ENCODE data around the gene KIF3B. TPM values are rescaled to one million over a fixed set of nuclear protein-coding genes. Genes with fewer than 3 reads are reported as not detected.
"Not testable (repeated sequence)": the region's sequence is repeated elsewhere in the genome, so short reads cannot be mapped to it uniquely, and the experiment has no call there.

Gene KIF3B
- total RNA-seq, 1 experiment from 2014 or later, result 15.7 TPM

- Histone ChIP-seq H3K4me1 (ENCODE audit: low read length) (no peaks in the 10 kb centered on the region), H3K4me2 (ENCODE audit: low read depth, low read length, poor library complexity, severe bottlenecking) (no peak overlapping the region), H3K27ac (ENCODE audit: low read length) (no peak overlapping the region), H3K9me2 (replicated peaks; ENCODE audit: insufficient read depth, low read length) (no peaks in the 10 kb centered on the region), H2AFZ (ENCODE audit: low read length) (no peak overlapping the region), H3K79me2 (ENCODE audit: low read length) (no peaks in the 10 kb centered on the region), H3K4me3 (ENCODE audit: low read length) (no peak overlapping the region), H3K9me3 (ENCODE audit: low read length) (no peaks in the 10 kb centered on the region), H3K27me3 (ENCODE audit: low read length) (no peaks in the 10 kb centered on the region), H3K9ac (ENCODE audit: low read length) (no peak overlapping the region), H3K36me3 (ENCODE audit: insufficient read depth, low read length) (no peaks in the 10 kb centered on the region), H4K20me1 (ENCODE audit: insufficient read depth, low read depth, low read length) (no peaks in the 10 kb centered on the region)
- no peak for DNase-seq
Measured at GRCh38 chr20:32252189-32252588, 25.3 kb upstream of the KIF3B start.

DNA sequence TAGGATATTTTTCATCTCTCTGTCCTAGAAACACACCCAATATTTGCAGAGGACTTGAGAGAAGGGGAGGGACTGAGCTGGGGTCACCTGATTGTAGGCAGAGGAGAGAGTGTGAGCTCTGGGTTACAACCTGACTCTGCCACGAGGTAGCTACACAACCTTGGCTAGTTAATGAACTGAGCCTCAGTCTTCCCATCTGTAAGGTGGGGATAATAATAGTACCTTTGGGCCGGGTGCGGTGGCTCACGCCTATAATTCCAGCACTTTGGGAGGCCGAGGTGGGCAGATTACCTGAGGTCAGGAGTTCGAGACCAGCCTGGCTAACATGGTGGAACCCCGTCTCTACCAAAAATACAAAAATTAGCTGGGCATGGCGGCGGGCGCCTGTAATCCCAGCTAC lies 16.5 kb upstream of the KIF3B start:
- not testable (repeated sequence) for H3K4me3 ChIP-seq (ENCODE audit: low read length); H3K79me2 ChIP-seq (ENCODE audit: low read length); H3K36me3 ChIP-seq (ENCODE audit: insufficient read depth, low read length); H2AFZ ChIP-seq (ENCODE audit: low read length); H3K9ac ChIP-seq (ENCODE audit: low read length); DNase-seq; H3K4me1 ChIP-seq (ENCODE audit: low read length); H3K4me2 ChIP-seq (ENCODE audit: low read depth, low read length, poor library complexity, severe bottlenecking); H3K27me3 ChIP-seq (ENCODE audit: low read length); H3K9me2 ChIP-seq (replicated peaks; ENCODE audit: insufficient read depth, low read length); H4K20me1 ChIP-seq (ENCODE audit: insufficient read depth, low read depth, low read length); H3K27ac ChIP-seq (ENCODE audit: low read length); H3K9me3 ChIP-seq (ENCODE audit: low read length)

DNA sequence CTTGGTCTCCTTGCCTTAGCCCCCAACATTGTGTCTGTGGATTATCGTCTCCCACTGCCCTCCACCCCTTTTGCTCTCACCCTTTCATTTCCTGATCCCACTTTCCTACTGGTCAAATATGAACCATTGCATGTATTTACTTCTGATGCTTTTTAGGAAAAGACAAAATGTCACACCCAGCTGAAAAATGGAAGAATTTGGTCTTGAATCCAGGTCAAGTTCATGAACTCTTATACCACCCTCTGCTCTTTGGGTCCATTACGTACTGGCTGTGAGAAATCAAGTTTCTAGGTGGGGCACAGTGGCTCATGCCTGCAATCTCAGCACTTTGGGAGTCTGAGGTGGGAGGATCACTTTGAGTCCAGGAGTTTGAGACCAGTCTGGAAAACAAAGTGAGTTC lies 15.8 kb upstream of the KIF3B start:
- H3K9ac ChIP-seq (ENCODE audit: low read length), result no peak overlapping the region
- H2AFZ ChIP-seq (ENCODE audit: low read length), result no peak overlapping the region
- H4K20me1 ChIP-seq (ENCODE audit: insufficient read depth, low read depth, low read length), result no peaks in the 10 kb centered on the region
- H3K9me2 ChIP-seq (replicated peaks; ENCODE audit: insufficient read depth, low read length), result no peaks in the 10 kb centered on the region
- no peak overlapping the region for H3K27ac ChIP-seq (ENCODE audit: low read length)
- no peak overlapping the region for H3K4me3 ChIP-seq (ENCODE audit: low read length)
- no peak for DNase-seq
- no peaks in the 10 kb centered on the region for H3K36me3 ChIP-seq (ENCODE audit: insufficient read depth, low read length)
- H3K4me2 ChIP-seq (ENCODE audit: low read depth, low read length, poor library complexity, severe bottlenecking), result no peak overlapping the region
- peaks cover 6% of the 10 kb centered on the region for H3K4me1 ChIP-seq (ENCODE audit: low read length)
- no peaks in the 10 kb centered on the region for H3K79me2 ChIP-seq (ENCODE audit: low read length)
- H3K9me3 ChIP-seq (ENCODE audit: low read length), result no peaks in the 10 kb centered on the region
- H3K27me3 ChIP-seq (ENCODE audit: low read length), result no peaks in the 10 kb centered on the region; the same call in 1 of the 2 replicates

GRCh38 chr20:32263398-32263954 lies 14.0 kb upstream of the KIF3B start:
- Histone ChIP-seq H3K27me3 (ENCODE audit: low read length) (no peaks in the 10 kb centered on the region; the same call in 1 of the 2 replicates), H3K79me2 (ENCODE audit: low read length) (no peaks in the 10 kb centered on the region), H3K4me2 (ENCODE audit: low read depth, low read length, poor library complexity, severe bottlenecking) (no peak overlapping the region), H3K27ac (ENCODE audit: low read length) (no peak overlapping the region), H3K36me3 (ENCODE audit: insufficient read depth, low read length) (no peaks in the 10 kb centered on the region), H3K4me3 (ENCODE audit: low read length) (no peak overlapping the region), H4K20me1 (ENCODE audit: insufficient read depth, low read depth, low read length) (no peaks in the 10 kb centered on the region), H3K9me2 (replicated peaks; ENCODE audit: insufficient read depth, low read length) (no peaks in the 10 kb centered on the region), H3K9ac (ENCODE audit: low read length) (no peak overlapping the region), H3K9me3 (ENCODE audit: low read length) (no peaks in the 10 kb centered on the region), H3K4me1 (ENCODE audit: low read length) (peaks cover 12% of the 10 kb centered on the region), H2AFZ (ENCODE audit: low read length) (no peak overlapping the region)
- DNase-seq, result no peak

- no peaks in the 10 kb centered on the region for H3K9me3 ChIP-seq (ENCODE audit: low read length)
- H3K4me1 ChIP-seq (ENCODE audit: low read length), result peaks cover 18% of the 10 kb centered on the region
- no peak overlapping the region for H3K4me3 ChIP-seq (ENCODE audit: low read length)
- no peaks in the 10 kb centered on the region for H4K20me1 ChIP-seq (ENCODE audit: insufficient read depth, low read depth, low read length)
- no peak overlapping the region for H3K4me2 ChIP-seq (ENCODE audit: low read depth, low read length, poor library complexity, severe bottlenecking)
- H3K9ac ChIP-seq (ENCODE audit: low read length), result no peak overlapping the region
- H3K27me3 ChIP-seq (ENCODE audit: low read length), result no peaks in the 10 kb centered on the region
- no peaks in the 10 kb centered on the region for H3K9me2 ChIP-seq (replicated peaks; ENCODE audit: insufficient read depth, low read length)
- H3K79me2 ChIP-seq (ENCODE audit: low read length), result no peaks in the 10 kb centered on the region
- H3K36me3 ChIP-seq (ENCODE audit: insufficient read depth, low read length), result no peaks in the 10 kb centered on the region
- no peak for DNase-seq
- no peak overlapping the region for H2AFZ ChIP-seq (ENCODE audit: low read length)
- no peak overlapping the region for H3K27ac ChIP-seq (ENCODE audit: low read length)
Measured at GRCh38 chr20:32271620-32272019, 5.8 kb upstream of the KIF3B start.

DNA sequence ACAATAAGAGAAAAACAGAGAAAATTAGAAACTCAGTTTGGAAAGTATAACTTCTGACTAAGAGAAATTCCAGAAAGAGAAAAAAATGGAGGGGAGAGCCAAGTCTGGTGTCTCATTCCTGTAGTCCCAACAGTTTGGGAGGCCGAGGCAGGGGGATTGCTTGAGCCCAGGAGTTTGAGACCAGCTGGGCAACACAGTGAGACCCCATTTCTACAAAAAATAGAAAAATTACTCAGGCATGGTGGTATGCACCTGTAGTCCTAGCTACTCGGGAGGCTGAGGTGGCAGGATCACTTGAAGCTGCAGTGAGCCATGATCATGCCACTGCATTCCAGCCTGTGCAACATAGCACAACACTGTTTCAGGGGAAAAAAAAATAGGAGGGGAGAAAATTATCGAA lies 3.1 kb upstream of the KIF3B start:
- Histone ChIP-seq H3K4me1 (ENCODE audit: low read length) (peaks cover 28% of the 10 kb centered on the region), H4K20me1 (ENCODE audit: insufficient read depth, low read depth, low read length) (peaks cover 5% of the 10 kb centered on the region; the same call in 1 of the 2 replicates), H3K9me3 (ENCODE audit: low read length) (no peaks in the 10 kb centered on the region), H3K4me3 (ENCODE audit: low read length) (no peak overlapping the region), H3K27me3 (ENCODE audit: low read length) (no peaks in the 10 kb centered on the region), H3K4me2 (ENCODE audit: low read depth, low read length, poor library complexity, severe bottlenecking) (no peak overlapping the region), H2AFZ (ENCODE audit: low read length) (no peak overlapping the region), H3K36me3 (ENCODE audit: insufficient read depth, low read length) (no peaks in the 10 kb centered on the region), H3K9me2 (replicated peaks; ENCODE audit: insufficient read depth, low read length) (no peaks in the 10 kb centered on the region), H3K79me2 (ENCODE audit: low read length) (peaks cover 18% of the 10 kb centered on the region), H3K27ac (ENCODE audit: low read length) (no peak overlapping the region), H3K9ac (ENCODE audit: low read length) (no peak overlapping the region)
- DNase-seq, result no peak

DNA sequence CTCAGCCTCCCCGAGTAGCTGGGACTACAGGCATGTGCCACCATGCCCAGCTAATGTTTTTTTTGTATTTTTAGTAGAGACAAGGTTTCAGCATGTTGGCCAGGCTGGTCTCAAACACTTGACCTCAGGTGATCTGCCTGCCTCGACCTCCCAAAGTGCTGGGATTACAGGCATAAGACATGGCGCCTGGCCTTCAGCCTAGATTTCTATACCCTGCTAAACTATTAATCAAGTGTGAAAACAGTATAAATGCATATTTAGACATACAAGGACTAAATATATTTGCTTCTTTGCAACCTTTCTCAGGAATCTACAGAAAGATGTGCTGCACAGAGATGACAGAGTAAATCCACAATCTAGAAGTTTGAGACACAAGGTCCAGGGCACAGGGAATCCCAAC lies 2.3 kb upstream of the KIF3B start:
- H3K27ac ChIP-seq (ENCODE audit: low read length); H3K36me3 ChIP-seq (ENCODE audit: insufficient read depth, low read length); H3K9me2 ChIP-seq (replicated peaks; ENCODE audit: insufficient read depth, low read length); H2AFZ ChIP-seq (ENCODE audit: low read length); H3K27me3 ChIP-seq (ENCODE audit: low read length); H3K9ac ChIP-seq (ENCODE audit: low read length); H4K20me1 ChIP-seq (ENCODE audit: insufficient read depth, low read depth, low read length); H3K4me3 ChIP-seq (ENCODE audit: low read length); H3K9me3 ChIP-seq (ENCODE audit: low read length); DNase-seq; H3K4me2 ChIP-seq (ENCODE audit: low read depth, low read length, poor library complexity, severe bottlenecking): not testable (repeated sequence)
- peaks cover 31% of the 10 kb centered on the region for H3K4me1 ChIP-seq (ENCODE audit: low read length)
- H3K79me2 ChIP-seq (ENCODE audit: low read length), result peaks cover 26% of the 10 kb centered on the region

DNA sequence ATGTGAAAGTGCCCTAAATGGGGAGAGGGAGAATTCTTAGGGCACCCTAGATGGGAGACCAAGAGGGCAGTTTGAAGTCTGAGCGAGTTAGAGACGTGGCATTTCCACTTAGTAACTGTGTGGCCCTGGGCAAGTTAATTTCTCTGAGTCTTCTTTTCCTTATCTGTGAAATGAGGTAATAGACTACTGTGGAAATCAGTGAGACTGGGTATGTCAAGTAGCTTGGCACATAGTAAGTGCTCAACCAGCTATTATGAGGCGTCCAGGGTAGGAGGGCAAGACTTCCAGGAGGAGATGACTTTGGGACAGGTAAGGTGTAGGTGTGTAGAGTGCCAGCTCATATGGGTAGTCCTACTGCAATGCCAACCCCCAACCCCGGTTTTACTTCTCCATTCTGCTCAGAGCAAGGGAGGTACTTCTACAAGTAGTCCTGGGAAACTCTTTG lies 770 bp downstream of the KIF3B start:
- Histone ChIP-seq H3K9me2 (replicated peaks; ENCODE audit: insufficient read depth, low read length) (no peaks in the 10 kb centered on the region), H3K27ac (ENCODE audit: low read length) (peak overlapping the region; percentile 81), H3K9ac (ENCODE audit: low read length) (peak overlapping the region; percentile 95), H3K36me3 (ENCODE audit: insufficient read depth, low read length) (0 out of 2 replicates have a peak, but pooled peaks cover 7% of the 10 kb centered on the region), H3K4me1 (ENCODE audit: low read length) (peaks cover 52% of the 10 kb centered on the region), H3K4me3 (ENCODE audit: low read length) (peak overlapping the region; percentile 94), H3K27me3 (ENCODE audit: low read length) (no peaks in the 10 kb centered on the region), H2AFZ (ENCODE audit: low read length) (no peak overlapping the region), H3K79me2 (ENCODE audit: low read length) (peaks cover 54% of the 10 kb centered on the region), H3K4me2 (ENCODE audit: low read depth, low read length, poor library complexity, severe bottlenecking) (peak overlapping the region; percentile 82), H3K9me3 (ENCODE audit: low read length) (no peaks in the 10 kb centered on the region), H4K20me1 (ENCODE audit: insufficient read depth, low read depth, low read length) (peaks cover 5% of the 10 kb centered on the region; the same call in 1 of the 2 replicates)
- peak; percentile 84 for DNase-seq

Measured in Karpas-422 (cell line).